T follicular helper cell (primary cell): ENCODE measurements around the gene TWSG1.
"Not testable (repeated sequence)": the region's sequence is repeated elsewhere in the genome, so short reads cannot be mapped to it uniquely, and the experiment has no call there.

Experiments used
- DNase-seq: peaks from one replicate; pipeline ENCODE4 v3.0.0-alpha.2; 2020; ENCODE audit warnings: low read depth

TWSG1 gene

DNA sequence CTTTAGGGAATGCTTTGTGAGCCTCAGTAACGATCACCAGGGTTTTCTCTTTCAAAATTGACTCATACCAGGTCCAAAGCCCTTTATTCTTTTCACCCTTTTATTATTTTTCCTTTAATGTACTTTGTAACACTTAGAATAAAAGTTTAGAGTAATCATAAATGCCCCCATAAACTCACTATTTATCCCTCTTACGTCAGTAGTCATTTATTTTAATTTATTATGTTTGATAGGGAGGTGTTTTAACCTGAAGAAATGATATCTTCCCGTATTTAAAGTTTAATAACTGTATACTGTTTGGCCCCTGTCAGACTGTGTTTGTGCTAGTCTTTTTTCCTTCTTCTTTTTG lies 1.1 kb downstream of the TWSG1 start:
- no peak for DNase-seq

DNA sequence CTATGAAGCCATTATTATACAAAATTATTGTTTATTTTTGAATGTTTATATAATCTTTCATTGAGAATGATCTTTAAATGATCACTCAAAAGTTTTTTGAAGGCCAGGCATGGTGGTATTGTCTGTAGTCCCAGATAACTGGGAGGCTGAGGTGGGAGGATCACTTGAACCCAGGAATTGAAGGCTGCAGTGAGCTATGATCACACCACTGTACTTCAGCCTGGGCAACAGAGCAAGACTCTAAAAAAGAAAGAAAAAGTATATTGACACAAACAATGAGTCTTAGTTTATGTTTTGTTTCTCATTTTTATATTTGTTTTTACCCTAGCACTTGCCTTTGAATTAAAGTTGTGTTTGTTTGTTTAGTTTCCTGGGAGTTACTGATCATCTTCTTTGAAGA lies 2.3 kb downstream of the TWSG1 start:
- no peak for DNase-seq

DNA sequence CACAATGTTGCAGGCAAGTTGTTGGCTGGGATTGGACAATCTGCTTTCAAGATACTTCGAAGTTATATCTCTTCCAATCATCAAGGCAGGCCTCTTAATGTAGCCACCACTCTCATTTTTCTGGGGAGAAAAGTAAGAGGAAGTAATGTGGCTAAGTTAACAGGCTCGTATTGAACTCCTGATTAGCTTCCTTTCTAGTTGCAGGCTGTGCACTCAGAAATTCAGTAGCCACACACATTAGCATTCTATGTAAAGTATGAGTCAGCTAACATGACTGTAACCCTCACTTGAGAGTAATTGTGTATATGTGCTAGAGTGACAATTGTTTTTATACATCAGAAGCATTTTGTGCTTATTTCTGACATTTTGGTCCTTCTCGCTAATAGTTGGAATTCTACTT lies 3.3 kb downstream of the TWSG1 start:
- no peak for DNase-seq

DNA sequence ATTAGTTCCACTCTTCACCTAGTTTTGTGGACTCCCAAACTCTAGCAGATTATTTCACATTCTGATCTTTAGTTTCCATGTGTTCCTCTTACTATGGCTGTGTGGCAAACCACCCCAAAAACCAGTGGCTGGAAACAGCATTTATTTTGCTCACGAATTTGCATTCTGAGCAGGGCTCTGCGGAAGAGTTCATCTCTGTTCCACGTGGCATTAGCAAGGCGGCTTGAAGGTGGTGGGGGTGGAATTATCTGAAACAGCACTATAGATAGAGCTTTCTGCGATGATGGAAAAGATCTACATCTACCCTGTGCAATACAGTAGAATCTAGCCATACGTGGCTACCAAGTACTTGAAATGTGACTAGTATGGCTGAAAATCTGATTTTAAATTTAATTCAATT lies 5.9 kb downstream of the TWSG1 start:
- DNase-seq: no peak

DNA sequence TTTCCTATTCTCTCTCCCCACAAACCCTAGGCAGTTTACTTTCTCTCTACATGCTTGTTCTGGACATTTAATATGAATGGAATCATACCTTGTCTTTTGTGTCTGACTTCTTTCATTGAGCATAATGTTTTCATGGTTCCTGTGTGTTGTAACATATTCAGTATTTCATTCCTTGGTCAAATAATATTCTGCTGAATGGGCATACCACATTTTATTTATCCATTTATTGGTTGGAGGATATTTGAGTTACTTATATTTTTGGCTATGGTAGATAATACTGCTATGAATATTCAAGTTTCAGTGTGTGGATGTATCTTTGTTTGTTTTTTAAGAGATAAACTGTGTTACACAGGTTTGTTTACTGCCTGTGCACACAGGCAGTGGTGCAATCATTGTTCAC lies 9.0 kb downstream of the TWSG1 start:
- DNase-seq: no peak

DNA sequence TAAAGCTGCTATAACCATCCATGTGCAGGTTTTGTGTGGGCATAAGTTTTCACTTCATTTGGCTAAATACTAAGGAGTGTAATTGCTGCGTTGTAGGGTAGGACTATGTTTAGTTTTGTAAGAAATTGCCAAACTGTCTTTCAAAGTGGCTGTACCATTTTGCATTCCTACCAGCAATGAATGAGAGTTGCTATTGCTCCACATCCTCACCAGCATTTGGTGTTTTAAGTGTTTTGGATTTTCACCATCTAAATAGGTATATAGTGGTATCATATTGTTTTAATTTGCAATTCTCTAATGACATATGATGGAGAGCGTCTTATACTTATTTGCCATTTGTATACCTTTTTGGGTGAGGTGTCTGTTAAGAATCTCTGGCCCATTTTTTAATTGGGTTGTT lies 12.2 kb downstream of the TWSG1 start:
- no peak for DNase-seq

DNA sequence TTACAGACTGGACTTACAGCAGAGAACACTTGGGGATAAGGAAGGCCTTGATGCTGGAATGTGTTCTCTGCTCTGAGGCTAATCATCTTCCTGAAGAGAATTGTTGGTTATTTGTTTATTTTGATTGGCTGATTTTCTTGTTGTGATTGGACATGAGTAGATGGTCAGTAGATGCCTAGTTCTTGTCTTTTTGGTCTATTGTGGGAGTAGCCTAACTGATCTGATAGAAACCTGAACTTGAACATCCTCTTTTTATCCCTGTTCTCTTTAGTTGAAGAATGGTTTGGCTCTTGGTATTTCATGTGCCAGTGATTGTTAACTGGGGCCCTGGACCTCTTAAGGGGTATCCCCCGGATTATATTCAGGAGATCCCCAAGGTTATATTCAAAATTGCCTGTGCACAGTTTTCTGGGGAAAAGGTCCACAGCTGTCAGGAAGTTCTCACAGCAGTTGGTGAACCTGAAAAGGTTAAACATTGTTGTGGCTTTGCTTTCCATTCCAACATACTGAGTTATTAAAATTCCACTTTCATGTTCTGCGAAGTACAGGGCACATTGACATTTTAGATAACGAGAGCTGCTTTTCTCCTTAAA lies 13.6 kb downstream of the TWSG1 start:
- DNase-seq: no peak

DNA sequence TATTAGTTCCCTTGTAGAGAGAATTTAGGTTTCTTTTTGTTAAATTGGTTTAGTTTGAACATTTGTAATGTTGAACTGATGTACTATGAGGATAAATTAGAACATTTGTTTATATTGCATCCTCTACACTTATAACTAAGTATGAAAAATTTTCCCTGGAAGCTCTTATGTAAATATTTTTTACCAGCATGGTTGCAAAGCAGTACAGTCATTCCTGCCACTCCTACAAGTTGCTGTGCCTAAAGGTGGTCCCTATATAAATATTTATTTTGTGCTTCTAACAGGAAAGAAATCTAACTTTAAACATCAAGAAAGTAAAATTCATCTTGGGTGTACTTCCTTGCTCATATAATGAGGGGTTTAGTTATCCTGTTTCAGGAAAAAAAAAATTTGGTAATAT lies 14.2 kb downstream of the TWSG1 start:
- no peak for DNase-seq

DNA sequence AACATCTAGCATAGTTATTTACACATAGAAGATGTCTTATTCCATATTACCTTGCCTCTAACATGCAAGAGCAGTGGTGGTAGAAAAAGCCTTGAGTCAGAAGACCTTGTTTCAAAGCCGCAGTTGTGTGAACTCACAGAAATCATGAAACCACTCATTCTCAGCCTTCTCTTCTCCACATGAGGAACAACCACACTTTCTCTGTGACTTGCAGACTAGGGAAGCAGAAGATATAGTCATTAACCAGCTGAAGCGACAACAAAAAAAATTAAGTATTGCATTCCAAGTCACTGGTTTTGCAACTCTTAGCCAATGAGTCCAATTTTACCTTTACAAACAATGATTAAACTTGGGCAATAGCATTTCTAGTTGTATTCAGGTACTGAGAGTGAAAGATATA lies 19.0 kb downstream of the TWSG1 start:
- no peak for DNase-seq

DNA sequence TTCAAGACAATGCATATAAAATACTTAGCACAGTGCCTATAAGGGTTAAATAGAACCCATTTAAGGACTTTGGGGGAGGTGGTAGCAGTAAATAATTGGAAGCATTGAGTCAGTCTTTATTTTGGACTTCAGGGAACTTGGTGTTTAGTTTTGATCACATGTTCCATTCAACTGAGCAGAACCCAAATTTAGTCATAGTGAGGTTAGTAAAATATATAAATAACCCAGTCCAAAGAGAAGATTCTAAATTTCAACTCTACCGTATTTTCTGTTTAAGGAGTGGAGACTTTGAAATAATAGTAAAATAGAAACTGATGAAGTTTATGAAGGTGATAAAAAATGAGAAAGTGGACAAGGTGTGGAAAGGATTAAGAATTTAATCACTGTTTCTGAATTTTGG lies 19.7 kb downstream of the TWSG1 start:
- DNase-seq: no peak

DNA sequence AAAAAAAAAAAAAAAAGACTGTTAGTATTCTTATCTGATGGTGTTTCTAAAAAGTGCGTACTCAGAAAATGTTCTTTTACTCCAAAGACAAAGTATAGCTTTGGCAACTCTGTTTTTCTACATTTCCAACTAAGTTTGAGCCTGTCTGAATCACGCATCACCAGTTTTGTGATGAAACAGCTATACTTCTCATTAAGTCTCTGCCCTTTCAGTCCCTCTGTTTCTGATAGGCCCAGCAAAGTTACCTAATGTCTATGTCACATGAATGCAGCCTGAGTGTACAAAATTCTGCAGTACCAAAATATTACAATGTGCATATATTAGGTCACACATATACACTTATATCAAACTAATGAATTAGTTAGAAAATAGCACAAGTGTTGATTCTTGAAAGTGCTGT lies 22.4 kb downstream of the TWSG1 start:
- no peak for DNase-seq

DNA sequence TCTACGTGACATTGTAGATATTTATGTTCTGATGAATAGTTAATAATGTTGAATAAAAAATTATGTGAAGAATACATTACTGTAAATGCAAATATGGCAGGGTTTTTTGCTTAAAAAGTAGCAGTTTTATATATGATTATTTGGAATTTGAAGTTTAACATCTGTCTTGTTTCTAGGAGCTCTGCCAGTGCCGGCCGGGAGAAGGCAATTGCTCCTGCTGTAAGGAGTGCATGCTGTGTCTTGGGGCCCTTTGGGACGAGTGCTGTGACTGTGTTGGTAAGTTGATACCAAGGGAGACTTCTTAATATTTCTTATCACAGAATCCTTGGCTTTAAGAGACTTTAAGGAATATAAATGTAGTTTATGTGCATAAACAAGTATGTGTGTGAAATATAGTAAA lies 25.2 kb downstream of the TWSG1 start:
- no peak for DNase-seq

DNA sequence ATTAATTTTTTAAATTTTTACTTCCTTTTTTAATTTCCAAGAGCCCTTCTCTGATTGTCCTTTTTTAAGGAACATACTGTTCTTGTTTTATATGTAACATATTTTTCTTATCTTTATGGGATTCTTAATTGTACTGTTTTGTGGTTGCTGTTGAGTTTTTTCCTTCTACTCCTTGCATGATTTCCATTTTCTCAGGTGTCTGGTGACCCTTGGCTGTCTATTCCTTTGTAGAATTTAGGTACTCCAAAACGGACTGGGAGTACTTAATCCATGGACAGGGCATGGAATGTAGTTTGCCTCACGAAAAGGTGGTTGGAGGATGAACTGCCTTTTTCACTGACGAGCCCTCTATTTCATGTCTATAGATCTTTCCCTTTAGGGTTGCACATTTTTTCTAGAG lies 26.6 kb downstream of the TWSG1 start:
- DNase-seq: no peak

DNA sequence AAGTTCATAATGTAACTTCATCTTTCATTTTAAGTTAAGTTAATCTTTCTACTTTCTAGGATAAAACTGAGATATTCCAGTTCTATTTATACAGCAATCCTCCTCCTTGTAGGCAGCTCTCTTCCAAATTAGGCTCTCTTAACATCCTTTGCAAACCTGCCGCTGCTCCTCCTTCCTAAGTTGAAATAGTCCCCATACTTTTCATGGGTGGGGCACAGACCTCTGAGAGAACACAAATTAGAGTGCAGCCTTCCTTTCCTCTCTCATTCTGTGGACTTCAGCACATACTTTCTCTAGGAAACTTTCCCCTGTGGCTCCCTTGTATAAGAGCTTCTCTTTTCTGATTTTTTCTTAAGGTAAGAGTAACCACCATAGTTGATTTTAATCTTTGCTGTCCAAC lies 28.3 kb downstream of the TWSG1 start:
- no peak for DNase-seq

DNA sequence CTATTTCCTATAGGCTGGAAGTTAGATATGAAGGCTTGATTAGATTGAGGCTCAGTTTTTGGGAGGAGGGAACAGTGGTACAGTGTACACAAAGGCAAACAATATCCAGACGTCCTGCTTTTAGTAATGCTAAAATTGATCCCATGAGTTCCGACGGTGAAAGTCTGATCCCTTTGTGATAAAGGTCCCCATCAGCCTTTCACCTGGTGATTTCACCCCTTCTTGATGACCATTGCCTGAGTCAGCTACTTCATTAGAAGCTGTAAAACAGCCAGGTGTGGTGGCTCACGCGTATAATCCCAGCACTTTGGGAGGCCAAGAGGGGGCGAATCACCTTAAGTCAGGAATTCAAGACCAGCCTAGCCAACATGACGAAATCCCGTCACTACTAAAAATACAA lies 29.7 kb downstream of the TWSG1 start:
- DNase-seq: no peak

DNA sequence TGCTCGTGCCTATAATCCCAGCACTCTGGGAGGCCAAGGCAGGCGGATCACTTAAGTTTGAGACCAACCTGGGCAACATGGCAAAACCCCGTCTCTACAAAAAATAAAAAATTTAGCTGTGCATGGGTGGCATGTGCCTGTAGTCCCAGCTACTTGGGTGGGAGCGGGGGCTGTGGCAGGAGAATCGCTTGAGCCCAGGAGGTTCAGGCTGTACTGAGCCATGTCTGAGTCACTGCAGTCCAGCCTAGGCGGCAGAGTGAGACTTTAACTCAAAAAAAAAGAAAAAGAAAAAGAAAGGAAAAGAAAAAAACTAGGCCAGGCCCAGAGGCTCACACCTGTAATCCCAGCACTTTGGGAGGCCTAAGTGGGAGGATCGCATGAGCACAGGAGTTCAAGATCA lies 30.8 kb downstream of the TWSG1 start:
- no peak for DNase-seq

DNA sequence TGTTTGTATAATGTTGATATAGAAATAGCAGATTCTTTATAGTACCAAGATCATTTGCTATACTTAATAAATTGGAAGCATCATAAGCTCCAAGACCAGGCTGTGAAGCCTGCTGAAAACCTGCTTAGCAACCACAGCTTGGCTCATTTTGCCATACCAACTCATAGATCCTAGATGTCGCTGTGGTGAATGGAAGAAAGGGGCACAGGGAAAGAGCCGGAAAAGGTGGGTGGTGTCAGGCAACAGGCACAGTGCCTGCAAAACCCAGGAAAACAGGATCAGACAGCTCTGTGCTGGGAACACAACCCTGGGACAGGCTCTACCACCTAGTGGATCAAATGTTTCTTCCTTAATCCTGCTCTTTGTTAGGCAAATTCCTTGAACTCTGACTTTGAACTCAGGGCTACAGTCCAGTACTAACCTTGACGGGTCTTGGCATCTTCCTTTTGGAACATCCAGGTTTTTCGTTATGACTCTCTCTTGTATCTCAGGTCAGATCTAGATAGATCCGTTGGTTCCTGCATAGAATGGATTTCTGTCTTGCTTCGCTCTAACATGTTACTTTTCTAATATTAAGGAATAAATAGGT lies 31.6 kb downstream of the TWSG1 start:
- DNase-seq: no peak

DNA sequence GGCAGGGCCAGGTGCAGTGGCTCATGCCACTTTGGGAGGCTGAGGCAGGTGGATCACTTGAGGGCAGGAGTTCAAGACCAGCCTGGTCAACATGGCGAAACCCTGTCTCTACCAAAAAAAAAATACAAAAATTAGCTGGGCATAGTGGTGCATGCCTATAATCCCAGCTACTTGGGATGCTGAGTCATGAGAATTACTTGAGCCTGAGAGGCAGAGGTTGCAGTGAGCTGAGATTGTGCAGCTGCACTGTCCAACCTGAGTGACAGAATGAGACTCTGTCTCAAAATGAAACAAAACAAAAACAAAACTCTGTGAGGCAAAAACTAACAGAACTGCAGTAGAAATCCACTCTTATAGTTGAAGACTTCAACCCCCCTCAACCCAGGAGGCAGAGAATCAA lies 38.7 kb downstream of the TWSG1 start:
- DNase-seq: not testable (repeated sequence)

DNA sequence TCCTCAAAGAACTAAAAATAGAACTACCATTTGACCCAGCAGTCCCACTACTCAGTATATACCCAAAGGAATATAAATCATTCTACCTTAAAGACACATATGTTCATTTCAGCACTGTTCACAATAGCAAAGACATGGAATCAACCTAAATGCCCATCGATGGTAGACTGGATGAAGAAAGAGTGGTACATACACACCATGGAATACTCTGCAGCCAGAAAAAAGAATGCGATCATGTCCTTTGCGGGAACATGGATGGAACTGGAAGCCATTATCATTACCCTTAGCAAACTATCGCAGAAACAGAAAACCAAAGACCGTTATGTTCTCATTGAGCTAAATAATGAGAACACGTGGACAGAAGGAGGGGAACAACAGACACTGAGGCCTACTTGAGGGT lies 44.5 kb downstream of the TWSG1 start:
- no peak for DNase-seq

DNA sequence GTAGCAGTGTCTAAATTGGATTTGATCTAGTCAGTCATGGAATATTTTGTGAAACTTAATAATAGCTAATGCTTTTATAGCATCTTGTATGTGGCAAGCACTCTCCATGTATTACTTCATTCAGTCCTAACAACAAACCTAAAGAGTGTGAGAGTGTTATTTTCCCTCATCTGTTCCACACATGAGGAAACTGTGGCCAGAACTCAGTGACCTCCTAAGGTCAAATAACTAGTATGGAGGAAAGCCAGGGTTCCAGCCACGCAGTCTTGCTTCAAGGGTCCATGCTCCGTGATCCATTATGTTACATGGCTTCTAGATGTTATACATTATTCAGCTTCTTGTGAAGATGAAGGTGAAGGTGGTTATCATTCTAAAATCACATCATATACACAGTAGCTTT lies 45.5 kb downstream of the TWSG1 start:
- DNase-seq: no peak

DNA sequence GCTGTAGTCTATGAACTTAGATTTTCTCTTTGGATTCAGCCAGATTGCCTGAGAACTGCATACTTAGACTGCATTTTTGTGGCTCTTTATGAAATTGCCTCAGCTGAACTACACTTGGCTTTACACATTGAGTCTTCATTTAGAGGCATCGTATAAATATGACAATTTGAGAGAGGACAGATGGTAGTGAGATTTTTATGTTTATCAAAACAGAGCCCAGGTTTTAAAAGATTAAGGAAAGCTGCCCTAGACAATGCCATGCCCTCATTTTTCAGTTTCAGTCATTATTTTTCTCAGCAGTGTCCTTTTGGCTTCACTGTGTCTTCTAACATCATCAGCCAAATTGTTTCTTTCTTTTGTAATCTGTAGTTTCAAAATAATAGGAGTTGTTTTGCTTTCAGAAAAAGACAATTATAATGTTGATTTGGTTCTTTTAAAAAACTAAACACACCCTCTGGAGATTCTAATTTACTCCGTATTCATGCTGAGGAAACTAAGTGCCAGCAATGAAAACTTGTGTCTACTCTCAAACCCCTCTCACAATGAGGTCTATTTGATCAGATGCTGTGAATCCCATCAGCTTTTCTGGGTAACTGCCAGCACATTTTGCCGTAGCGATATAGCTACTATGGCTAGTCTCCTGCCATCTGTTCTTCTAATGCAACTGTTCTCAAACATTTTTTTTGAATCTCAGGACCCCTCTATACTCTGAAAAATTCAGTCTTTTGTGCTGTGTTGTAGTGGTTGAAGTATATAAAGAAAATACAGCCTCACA lies 46.2 kb downstream of the TWSG1 start:
- no peak for DNase-seq

DNA sequence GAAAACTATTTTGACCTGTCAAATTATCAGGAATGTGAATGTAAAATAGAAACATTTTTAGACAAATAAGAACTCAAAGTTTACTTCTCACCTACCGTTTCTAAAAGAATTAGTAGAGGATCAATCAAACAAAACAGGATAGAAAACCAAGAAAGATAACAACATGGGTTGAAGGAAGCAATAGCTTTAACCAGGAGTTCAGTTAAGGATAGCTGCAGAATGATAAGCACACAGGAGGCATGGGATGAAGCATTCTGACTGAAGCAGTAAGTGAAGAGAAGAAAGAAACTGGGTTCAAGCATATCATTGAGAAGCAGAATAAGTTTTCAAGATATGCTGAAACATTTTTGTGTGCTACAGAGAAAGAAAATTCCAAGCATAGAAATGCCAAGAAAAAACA lies 52.3 kb downstream of the TWSG1 start:
- DNase-seq: no peak

DNA sequence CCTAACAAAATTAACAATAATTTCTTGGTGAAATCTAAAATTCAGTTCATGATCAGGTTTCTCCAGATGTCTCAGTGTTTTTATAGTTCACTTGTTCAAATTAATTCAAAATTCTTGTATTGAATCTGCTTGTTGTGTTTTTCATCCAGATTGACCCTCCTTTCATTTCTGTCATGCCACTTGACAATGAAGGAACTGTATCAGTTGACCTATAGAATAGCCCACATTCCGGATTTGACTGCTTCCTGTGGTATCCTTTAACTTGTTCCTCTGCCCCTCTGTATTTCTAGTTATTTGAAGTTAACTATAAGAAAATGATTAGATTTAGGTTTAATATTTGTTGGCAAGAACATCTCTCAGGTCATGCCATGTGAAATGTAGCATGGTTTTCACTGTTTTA lies 53.3 kb downstream of the TWSG1 start:
- DNase-seq: no peak

DNA sequence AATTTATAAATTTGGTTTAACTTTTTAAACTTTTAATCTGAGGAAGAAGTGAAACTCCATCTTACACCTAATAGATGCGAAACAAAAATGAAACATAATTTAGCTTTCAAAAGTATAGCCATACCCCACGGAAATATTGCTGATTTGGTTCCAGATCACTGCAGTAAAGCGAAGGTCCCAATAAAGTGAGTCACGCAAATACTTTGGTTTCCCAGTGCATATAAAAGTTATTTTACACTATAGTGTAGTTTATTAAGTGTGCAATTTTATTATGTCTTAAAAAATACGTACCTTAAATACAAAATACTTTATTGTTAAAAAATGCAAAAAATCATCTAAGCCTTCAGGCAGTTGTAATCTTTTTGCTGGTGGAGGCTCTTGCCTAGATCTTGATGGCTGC lies 55.1 kb downstream of the TWSG1 start:
- DNase-seq: no peak
